ENCODE results near the gene CCDC186.

DNA sequence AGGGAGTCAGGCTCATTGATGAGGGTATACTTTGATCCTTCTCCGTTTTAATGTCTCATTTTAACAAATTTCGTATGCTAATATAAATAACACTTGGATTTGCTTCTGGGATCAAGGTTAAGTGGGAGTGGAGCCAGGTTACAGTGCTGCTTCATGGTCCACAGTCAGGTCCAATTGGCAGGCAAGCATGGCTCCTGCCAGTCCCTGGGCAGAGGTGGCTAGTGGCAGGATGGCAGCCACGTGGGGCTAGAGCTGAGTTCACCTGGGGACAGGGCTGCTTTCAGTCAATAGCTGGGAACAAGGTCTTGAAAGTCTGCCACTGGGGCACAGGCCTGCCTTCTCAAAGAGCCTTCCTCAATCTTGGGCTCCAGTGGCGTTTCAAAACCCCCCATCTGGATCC, 49.1 kb upstream of the CCDC186 start:
- TF ChIP-seq CTCF (conservative IDR thresholded peaks at IDR 0.05) (no peak), EZH2 (IDR thresholded peaks at IDR 0.05; ENCODE audit: low read depth) (no peak)

Measured in PC-9 (cell line).